GM18511 (cell line): ENCODE results near the gene TMA16.
"Not testable (repeated sequence)": the region's sequence is repeated elsewhere in the genome, so short reads cannot be mapped to it uniquely, and the experiment has no call there.

Experiments used
- ATAC-seq: cut with Tn5 transposase; IDR thresholded peaks from one replicate; pipeline ENCODE4 v1.9.1; 2021; ENCODE audit warnings: mild to moderate bottlenecking, moderate library complexity; ENCODE audit not compliant: unreplicated experiment

Gene TMA16

GRCh38 chr4:163494360-163495241 lies at the start of gene TMA16:
Gene TMA16, plus strand, starts transcription at chr4:163494690. Its CDS starts 112 bp downstream, at chr4:163494802.
- ATAC-seq = peak; percentile 85

- not testable (repeated sequence) for ATAC-seq
These were observed 47.5 kb upstream of the TMA16 start for GRCh38 chr4:163447023-163447422.

GRCh38 chr4:163447481-163447880 lies 47.0 kb upstream of the TMA16 start:
- no peak for ATAC-seq

GRCh38 chr4:163448540-163449203 lies 45.8 kb upstream of the TMA16 start:
- ATAC-seq = no peak

GRCh38 chr4:163462556-163462955 lies 31.9 kb upstream of the TMA16 start:
- no peak for ATAC-seq

- ATAC-seq = no peak
These were observed 27.3 kb upstream of the TMA16 start for GRCh38 chr4:163467082-163467770.

GRCh38 chr4:163470391-163470790 lies 24.1 kb upstream of the TMA16 start:
- ATAC-seq = no peak

- no peak for ATAC-seq
These were observed 21.4 kb upstream of the TMA16 start for GRCh38 chr4:163473130-163473529.

GRCh38 chr4:163473576-163473975 lies 20.9 kb upstream of the TMA16 start, which contains the start of gene TKTL2:
Gene TKTL2, minus strand, starts transcription at chr4:163473754. Its CDS starts 20 bp downstream, at chr4:163473734.
- ATAC-seq = no peak

- ATAC-seq = no peak
These were observed 20.5 kb upstream of the TMA16 start for GRCh38 chr4:163474027-163474426.

- ATAC-seq = no peak
These were observed 17.6 kb upstream of the TMA16 start for GRCh38 chr4:163476761-163477438.

GRCh38 chr4:163482190-163482589 lies 12.3 kb upstream of the TMA16 start:
- peak; percentile 80 for ATAC-seq

GRCh38 chr4:163484906-163485305 lies 9.6 kb upstream of the TMA16 start:
- ATAC-seq = peak; percentile 46

- ATAC-seq = no peak
These were observed 8.9 kb upstream of the TMA16 start for GRCh38 chr4:163485589-163485988.

GRCh38 chr4:163486321-163486720 lies 8.2 kb upstream of the TMA16 start:
- no peak for ATAC-seq

GRCh38 chr4:163489929-163490328 lies 4.6 kb upstream of the TMA16 start:
- ATAC-seq = no peak

GRCh38 chr4:163492951-163493504 lies 1.5 kb upstream of the TMA16 start:
- ATAC-seq = no peak

GRCh38 chr4:163493643-163494359 lies 689 bp upstream of the TMA16 start:
- peak; percentile 16 for ATAC-seq

GRCh38 chr4:163495900-163496299 lies 1.4 kb downstream of the TMA16 start:
- ATAC-seq = peak; percentile 31

GRCh38 chr4:163500586-163500985 lies 6.1 kb downstream of the TMA16 start:
- no peak for ATAC-seq
